Panc1 (cell line): ENCODE measurements around the gene ZNF830.

Experiments used
- POLR2AphosphoS5 ChIP-seq: IDR thresholded peaks from 2 replicates; pipeline ENCODE4 v1.6.1; 2012; ENCODE audit warnings: mild to moderate bottlenecking, low read depth, low read length, moderate library complexity
- SIN3A ChIP-seq: IDR thresholded peaks from 2 replicates; pipeline ENCODE4 v1.6.1; 2012; ENCODE audit warnings: low read depth, mild to moderate bottlenecking, low read length, moderate library complexity, borderline replicate concordance; ENCODE audit not compliant: insufficient read depth
- TCF7L2 ChIP-seq: IDR thresholded peaks from 2 replicates; pipeline ENCODE4 v1.6.1; 2011; ENCODE audit warnings: mild to moderate bottlenecking, low read depth, low read length, inconsistent platforms
- TF ChIP-seq, protein P1 (sequence below): fragments of 450-650 bp; IDR thresholded peaks from 2 replicates; pipeline ENCODE4 v1.5.1; 2017; ENCODE audit warnings: mild to moderate bottlenecking
- TF ChIP-seq, protein P2 (sequence below), 2 experiments: IDR thresholded peaks; 2 replicates each; pipeline ENCODE4 v1.6.1; 2011 to 2012; ENCODE audit warnings: low read depth in 2 of 2, control low read depth in 1 of 2, low read length in 1 of 2, mild to moderate bottlenecking in 1 of 2, moderate library complexity in 1 of 2; ENCODE audit not compliant: insufficient read depth in 1 of 2

DNA sequence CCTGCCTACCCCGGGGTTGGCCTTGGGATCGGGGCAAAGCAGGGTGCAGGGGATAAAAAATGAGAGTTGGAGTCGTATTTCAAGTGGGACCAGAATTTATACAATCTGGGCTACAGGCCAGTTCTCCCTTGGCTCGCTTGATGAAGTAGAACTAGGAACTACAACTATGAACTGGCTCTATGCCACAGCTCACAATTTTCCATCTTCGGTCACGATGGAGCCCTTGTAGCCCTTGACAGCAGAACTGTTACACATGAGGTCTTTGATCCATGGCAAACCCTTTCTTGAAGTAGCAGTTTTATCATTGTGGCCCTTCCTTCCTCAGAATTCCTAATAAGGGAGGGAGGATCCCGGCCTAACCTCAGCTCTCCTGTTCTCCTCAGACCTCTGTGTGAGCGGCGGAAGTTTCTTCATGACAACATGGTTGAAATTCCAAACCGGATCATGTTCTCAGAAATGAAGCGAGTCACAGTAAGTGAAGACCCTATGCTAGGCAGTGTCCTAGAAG lies 36.1 kb downstream of the ZNF830 start:
- TF ChIP-seq, protein P1, sequence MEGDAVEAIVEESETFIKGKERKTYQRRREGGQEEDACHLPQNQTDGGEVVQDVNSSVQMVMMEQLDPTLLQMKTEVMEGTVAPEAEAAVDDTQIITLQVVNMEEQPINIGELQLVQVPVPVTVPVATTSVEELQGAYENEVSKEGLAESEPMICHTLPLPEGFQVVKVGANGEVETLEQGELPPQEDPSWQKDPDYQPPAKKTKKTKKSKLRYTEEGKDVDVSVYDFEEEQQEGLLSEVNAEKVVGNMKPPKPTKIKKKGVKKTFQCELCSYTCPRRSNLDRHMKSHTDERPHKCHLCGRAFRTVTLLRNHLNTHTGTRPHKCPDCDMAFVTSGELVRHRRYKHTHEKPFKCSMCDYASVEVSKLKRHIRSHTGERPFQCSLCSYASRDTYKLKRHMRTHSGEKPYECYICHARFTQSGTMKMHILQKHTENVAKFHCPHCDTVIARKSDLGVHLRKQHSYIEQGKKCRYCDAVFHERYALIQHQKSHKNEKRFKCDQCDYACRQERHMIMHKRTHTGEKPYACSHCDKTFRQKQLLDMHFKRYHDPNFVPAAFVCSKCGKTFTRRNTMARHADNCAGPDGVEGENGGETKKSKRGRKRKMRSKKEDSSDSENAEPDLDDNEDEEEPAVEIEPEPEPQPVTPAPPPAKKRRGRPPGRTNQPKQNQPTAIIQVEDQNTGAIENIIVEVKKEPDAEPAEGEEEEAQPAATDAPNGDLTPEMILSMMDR, result no peak
- TF ChIP-seq POLR2AphosphoS5 (no peak), SIN3A (no peak), TCF7L2 (no peak)
- TF ChIP-seq, protein P2, sequence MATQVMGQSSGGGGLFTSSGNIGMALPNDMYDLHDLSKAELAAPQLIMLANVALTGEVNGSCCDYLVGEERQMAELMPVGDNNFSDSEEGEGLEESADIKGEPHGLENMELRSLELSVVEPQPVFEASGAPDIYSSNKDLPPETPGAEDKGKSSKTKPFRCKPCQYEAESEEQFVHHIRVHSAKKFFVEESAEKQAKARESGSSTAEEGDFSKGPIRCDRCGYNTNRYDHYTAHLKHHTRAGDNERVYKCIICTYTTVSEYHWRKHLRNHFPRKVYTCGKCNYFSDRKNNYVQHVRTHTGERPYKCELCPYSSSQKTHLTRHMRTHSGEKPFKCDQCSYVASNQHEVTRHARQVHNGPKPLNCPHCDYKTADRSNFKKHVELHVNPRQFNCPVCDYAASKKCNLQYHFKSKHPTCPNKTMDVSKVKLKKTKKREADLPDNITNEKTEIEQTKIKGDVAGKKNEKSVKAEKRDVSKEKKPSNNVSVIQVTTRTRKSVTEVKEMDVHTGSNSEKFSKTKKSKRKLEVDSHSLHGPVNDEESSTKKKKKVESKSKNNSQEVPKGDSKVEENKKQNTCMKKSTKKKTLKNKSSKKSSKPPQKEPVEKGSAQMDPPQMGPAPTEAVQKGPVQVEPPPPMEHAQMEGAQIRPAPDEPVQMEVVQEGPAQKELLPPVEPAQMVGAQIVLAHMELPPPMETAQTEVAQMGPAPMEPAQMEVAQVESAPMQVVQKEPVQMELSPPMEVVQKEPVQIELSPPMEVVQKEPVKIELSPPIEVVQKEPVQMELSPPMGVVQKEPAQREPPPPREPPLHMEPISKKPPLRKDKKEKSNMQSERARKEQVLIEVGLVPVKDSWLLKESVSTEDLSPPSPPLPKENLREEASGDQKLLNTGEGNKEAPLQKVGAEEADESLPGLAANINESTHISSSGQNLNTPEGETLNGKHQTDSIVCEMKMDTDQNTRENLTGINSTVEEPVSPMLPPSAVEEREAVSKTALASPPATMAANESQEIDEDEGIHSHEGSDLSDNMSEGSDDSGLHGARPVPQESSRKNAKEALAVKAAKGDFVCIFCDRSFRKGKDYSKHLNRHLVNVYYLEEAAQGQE (IDR thresholded peaks at IDR 0.05; ENCODE audit: insufficient read depth in 1 of 2, low read depth in 2 of 2, low read length in 1 of 2), result no peak
